Gastrocnemius medialis (tissue), 4 donors: ENCODE data around the gene HOXA9. TPM values are rescaled to one million over a fixed set of nuclear protein-coding genes. Genes with fewer than 3 reads are reported as not detected.

ENCODE experiments used
- ATAC-seq, 2 donors: fragments of 150-250 bp; one replicate each; pipeline ENCODE4 v1.9.1; 2016
- DNase-seq, 2 donors: peaks; one replicate each; pipeline ENCODE4 v3.0.0-alpha.2; 2019
- H3K27ac ChIP-seq, 4 donors: fragments of 200-600 bp; sonication (generic); 1 replicate in 1 of 4; 2 replicates in 3 of 4; pipeline ENCODE4 v1.5.1; 2016 to 2018; ENCODE audit warnings: mild to moderate bottlenecking in 2 of 4, moderate library complexity in 1 of 4
- H3K27me3 ChIP-seq, 3 donors: fragments of 200-600 bp; sonication (generic) in 2 of 3; 1 replicate in 1 of 3; 2 replicates in 2 of 3; pipeline versions ENCODE4 v1.5.1 to v1.6.0; 2016 to 2019; ENCODE audit warnings: mild to moderate bottlenecking in 1 of 3, moderate library complexity in 1 of 3
- H3K36me3 ChIP-seq, 2 donors: fragments of 200-600 bp; sonication (generic) in 1 of 2; one replicate each; pipeline ENCODE4 v1.5.1; 2017 to 2018
- H3K4me1 ChIP-seq, 2 donors: fragments of 200-600 bp; sonication (generic) in 1 of 2; one replicate each; pipeline ENCODE4 v1.5.1; 2016 to 2017; ENCODE audit warnings: mild to moderate bottlenecking in 2 of 2
- H3K4me3 ChIP-seq, 4 donors: fragments of 200-600 bp; sonication (generic) in 3 of 4; 1 replicate in 1 of 4; 2 replicates in 3 of 4; pipeline ENCODE4 v1.5.1; 2016 to 2019; ENCODE audit warnings: mild to moderate bottlenecking in 2 of 4
- H3K9me3 ChIP-seq, 3 donors: fragments of 200-600 bp; sonication (generic) in 2 of 3; 1 replicate in 1 of 3; 2 replicates in 2 of 3; pipeline ENCODE4 v1.5.1; 2016 to 2019
- POLR2A ChIP-seq, 2 donors: fragments of 450-650 bp; IDR thresholded peaks; one replicate each; pipeline ENCODE4 v1.6.1; 2017; ENCODE audit warnings: antibody characterized with exemption in 2 of 2, mild to moderate bottlenecking in 2 of 2, moderate library complexity in 2 of 2
- in situ Hi-C, 4 donors: fragments of 200-750 bp; cut with MboI; loops; one replicate each; pipeline versions ENCODE4 v1.15.0 to v1.8.0; 2017; ENCODE audit warnings: low sequenced_read_pairs in 4 of 4
- intact Hi-C: fragments of 100-400 bp; cut with DNase I; formaldehyde crosslinking; loops from one replicate; pipeline ENCODE4 v1.15.1; 2023; ENCODE audit warnings: low total_unique reads
- total RNA-seq, 4 donors: library from RNA; depleted of rRNA; stranded (reverse); fragments of >200 nt; gene quantifications; one replicate each; pipeline versions ENCODE4 v1.1.0 to v1.2.3, GENCODE V29; 2016
- TF ChIP-seq, protein P1 (sequence below), 5 experiments: fragments of 450-650 bp in 3 of 5; fragments of 200-600 bp in 2 of 5; sonication (generic) in 2 of 5; IDR thresholded peaks in 4 of 5; conservative IDR thresholded peaks in 1 of 5; 1 replicate in 4 of 5; 2 replicates in 1 of 5; pipeline ENCODE4 v1.5.1; 2016 to 2019; ENCODE audit warnings: antibody characterized with exemption in 5 of 5, mild to moderate bottlenecking in 3 of 5, moderate library complexity in 3 of 5

HOXA9 gene
- total RNA-seq, 4 donors from 2014 or later: 18.9 to 30.3 (median 19.5) TPM

DNA sequence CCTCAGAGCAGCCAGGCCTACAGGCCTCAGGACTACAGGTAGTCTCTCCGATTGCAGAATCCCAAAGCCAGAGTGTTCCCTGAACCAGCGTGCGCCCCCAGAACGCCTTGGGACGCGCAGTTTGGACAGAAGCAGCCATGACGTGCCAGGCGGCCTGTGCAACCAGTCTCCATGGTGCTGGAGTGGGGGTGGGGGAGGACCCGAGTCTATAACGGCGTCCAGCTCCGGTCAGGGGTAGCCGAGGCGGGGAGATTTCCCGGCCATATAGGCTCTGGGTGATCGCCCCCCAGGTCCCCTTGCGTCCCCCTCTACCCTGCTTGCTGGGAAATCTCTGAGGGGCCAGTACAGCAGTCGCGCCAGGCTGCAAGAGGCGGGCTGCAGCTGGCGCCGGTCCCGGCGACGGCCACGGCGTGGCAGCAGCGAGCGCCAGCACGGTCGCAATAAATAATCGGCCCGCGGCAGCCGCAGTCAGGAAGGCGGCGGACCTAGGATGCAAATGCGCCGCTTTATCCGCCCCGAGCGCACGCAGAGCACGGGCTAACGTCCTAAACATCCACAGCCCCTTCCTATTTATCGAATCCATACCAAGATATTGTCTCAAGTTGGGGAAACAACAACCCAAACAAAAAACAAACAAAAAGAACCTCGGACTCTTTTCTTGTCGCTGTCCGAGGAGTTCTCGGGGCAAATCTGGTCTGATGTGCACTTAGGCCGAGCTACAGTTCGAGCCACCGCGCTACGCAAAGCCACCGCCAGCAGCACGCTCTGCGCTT lies 14.6 kb downstream of the HOXA9 start:
- intact Hi-C loops: loop anchor here (1.0 kb wide), 2 partner anchors 15 to 20 kb away; partner anchors contain the start of genes HOXA4 and HOXA9

DNA sequence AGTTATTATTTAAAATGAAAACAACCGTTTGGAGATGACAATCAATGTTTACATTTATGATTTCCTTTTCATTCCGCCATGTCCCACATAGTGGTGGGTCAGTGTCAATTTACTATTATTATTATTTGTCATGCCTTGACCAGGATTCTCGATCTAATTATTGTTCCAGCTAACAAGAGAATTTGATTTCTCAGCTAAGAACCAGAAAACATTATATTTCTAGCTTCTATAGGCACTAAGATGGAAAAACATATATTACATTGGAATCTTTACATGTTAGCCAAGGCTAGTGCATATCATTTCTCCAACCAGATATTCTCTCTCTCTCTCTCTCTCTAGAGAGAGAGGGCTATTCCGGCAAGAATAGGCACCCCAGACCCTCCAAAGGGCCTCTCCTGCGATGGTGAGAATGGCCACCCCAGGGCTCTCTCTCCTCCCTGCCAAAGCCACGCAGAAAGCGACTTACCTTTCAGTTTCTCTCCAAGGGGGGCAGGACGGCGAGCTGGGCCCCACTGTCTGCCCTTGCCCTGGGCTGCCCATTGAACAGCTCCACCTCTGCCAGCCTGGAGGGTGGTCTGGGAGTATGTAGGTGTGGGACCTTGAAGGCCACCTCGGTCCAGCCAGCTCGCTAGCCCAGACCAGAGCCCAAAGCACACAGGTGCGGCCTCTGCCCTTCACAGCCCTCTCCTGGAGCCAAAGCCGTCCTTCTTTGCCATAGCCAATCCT lies 15.3 kb downstream of the HOXA9 start:
- H3K27me3 ChIP-seq: no peaks in the 10 kb centered on the region
- peaks cover 0 to 8% of the 10 kb centered on the region in 2 donors for H3K36me3 ChIP-seq
- in situ Hi-C loops (loop anchor here (5.0 to 25.0 kb wide), 5 partner anchors 293 to 938 kb away; partner anchors contain the start of genes CBX3 (in 1 of the 4) and HNRNPA2B1 (in 1 of the 4)), intact Hi-C loops (loop anchor here (1.0 kb wide), 1 partner anchor 20 kb away; the partner anchor contains the start of gene HOXA4)
- no peaks in the 10 kb centered on the region for H3K9me3 ChIP-seq
- DNase-seq (no peak), ATAC-seq (peak; percentile 17 to 45)
- H3K4me3 ChIP-seq: peak overlapping the region; percentile 64 to 75 (median 70)
- TF ChIP-seq, protein P1, sequence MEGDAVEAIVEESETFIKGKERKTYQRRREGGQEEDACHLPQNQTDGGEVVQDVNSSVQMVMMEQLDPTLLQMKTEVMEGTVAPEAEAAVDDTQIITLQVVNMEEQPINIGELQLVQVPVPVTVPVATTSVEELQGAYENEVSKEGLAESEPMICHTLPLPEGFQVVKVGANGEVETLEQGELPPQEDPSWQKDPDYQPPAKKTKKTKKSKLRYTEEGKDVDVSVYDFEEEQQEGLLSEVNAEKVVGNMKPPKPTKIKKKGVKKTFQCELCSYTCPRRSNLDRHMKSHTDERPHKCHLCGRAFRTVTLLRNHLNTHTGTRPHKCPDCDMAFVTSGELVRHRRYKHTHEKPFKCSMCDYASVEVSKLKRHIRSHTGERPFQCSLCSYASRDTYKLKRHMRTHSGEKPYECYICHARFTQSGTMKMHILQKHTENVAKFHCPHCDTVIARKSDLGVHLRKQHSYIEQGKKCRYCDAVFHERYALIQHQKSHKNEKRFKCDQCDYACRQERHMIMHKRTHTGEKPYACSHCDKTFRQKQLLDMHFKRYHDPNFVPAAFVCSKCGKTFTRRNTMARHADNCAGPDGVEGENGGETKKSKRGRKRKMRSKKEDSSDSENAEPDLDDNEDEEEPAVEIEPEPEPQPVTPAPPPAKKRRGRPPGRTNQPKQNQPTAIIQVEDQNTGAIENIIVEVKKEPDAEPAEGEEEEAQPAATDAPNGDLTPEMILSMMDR (IDR thresholded peaks at IDR 0.05 in 4 of 5, conservative IDR thresholded peaks at IDR 0.05 in 1 of 5): no peak
- no peak for TF ChIP-seq POLR2A (IDR thresholded peaks at IDR 0.05)
- peak overlapping the region; percentile 90 to 96 (median 94) for H3K27ac ChIP-seq
- H3K4me1 ChIP-seq: peaks cover 52 to 63% of the 10 kb centered on the region in 2 donors

More for the DNA sequence above, 14.6 kb downstream of the HOXA9 start:
- DNase-seq (peak; percentile 66 to 78), ATAC-seq (peak; percentile 65 to 69)
- no peaks in the 10 kb centered on the region for H3K9me3 ChIP-seq
- peak; percentile 84 to 87 for TF ChIP-seq POLR2A (IDR thresholded peaks at IDR 0.05)
- TF ChIP-seq, protein P1 (IDR thresholded peaks at IDR 0.05 in 4 of 5, conservative IDR thresholded peaks at IDR 0.05 in 1 of 5): peak; percentile 86 to 92 (median 89)
- peak overlapping the region; percentile 90 to 96 (median 94) for H3K27ac ChIP-seq
- H3K4me1 ChIP-seq: peaks cover 56 to 70% of the 10 kb centered on the region in 2 donors
- peaks cover 0 to under 1% of the 10 kb centered on the region in 2 donors for H3K36me3 ChIP-seq
- in situ Hi-C loops: loop anchor here in 2 of 4 donors (10.0 to 25.0 kb wide), 3 partner anchors 776 to 938 kb away; partner anchors contain the start of genes CBX3 (in 1 of the 2) and HNRNPA2B1 (in 1 of the 2)
- peak overlapping the region; percentile 64 to 75 (median 70) for H3K4me3 ChIP-seq
- H3K27me3 ChIP-seq: no peaks in the 10 kb centered on the region

DNA sequence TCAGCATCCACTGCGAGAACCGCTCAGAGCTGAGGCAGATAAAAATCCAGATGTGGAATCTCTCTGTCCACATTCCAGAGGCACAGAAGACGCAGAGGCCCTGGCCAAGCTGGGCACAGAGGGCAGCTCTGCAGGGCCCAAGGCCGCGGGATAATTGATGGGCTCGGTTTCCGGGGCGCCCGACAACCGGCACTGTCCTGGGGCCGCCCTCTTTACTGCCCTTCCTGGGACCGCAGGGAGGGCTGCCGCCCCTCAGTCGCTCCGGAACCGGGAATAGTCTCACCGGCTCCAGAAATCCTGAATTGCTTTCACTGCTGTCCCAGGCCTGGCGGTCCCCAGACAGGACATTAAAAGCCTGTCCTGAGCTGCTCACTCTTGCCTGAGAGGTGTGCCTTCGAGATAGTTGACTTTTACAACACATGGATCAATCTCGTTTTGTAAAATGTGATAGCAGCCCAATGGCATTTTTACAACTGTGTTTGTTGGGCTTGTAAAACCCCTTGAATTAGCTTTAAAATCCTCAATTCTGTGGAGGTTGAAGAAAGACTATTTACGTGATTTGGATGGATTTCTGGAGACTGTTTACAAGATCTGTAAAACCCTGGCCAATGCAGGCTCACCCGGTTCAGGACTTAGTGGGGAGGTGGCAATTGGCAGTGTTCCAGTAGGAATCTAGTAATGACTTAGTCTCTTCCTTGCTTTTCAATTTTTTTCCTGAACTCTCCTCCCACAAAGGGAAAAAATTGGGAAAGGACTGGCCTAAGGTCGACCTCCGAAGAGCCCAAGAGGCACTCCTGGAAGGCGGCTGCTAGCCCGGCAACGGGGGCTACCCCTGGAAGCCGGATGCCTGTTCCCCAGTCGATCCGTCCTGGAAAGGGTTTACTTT lies 16.3 kb downstream of the HOXA9 start:
- H3K9me3 ChIP-seq: no peaks in the 10 kb centered on the region
- in situ Hi-C loops (loop anchor here in 3 of 4 donors (5.0 to 10.0 kb wide), 3 partner anchors 292 to 784 kb away; no protein-coding TSS in a partner anchor), intact Hi-C loops (no loop called here)
- ATAC-seq (no peak), DNase-seq (no peak)
- peak overlapping the region; percentile 90 to 96 (median 94) for H3K27ac ChIP-seq
- peaks cover 52 to 60% of the 10 kb centered on the region in 2 donors for H3K4me1 ChIP-seq
- TF ChIP-seq, protein P1 (IDR thresholded peaks at IDR 0.05 in 4 of 5, conservative IDR thresholded peaks at IDR 0.05 in 1 of 5): no peak
- TF ChIP-seq POLR2A (IDR thresholded peaks at IDR 0.05): no peak
- peak overlapping the region; percentile 64 to 75 (median 70) for H3K4me3 ChIP-seq
- H3K27me3 ChIP-seq: no peaks in the 10 kb centered on the region
- peaks cover 0 to 18% of the 10 kb centered on the region in 2 donors for H3K36me3 ChIP-seq
